NCI-H2196 treated with DMSO at 0.1 percent for 48 hours (cell line): ENCODE results near the gene KLF12.

ENCODE experiments used
- DNase-seq: peaks from one replicate; lab custom pipeline; 2025; ENCODE audit not compliant: unreplicated experiment; lab: John Stamatoyannopoulos, UW

The KLF12 gene

GRCh38 chr13:74134221-74134776, at the start of gene KLF12:
TSS of gene KLF12 (minus strand) at chr13:74134404.
- DNase-seq = peak; percentile 23

GRCh38 chr13:74182491-74182890, 48.3 kb upstream of the KLF12 start:
- DNase-seq = no peak

GRCh38 chr13:74174810-74175209, 40.6 kb upstream of the KLF12 start:
- no peak for DNase-seq

- no peak for DNase-seq
Measured at GRCh38 chr13:74173822-74174221, 39.6 kb upstream of the KLF12 start.

- DNase-seq = no peak
Measured at GRCh38 chr13:74171641-74172040, 37.4 kb upstream of the KLF12 start.

GRCh38 chr13:74169676-74170075, 35.5 kb upstream of the KLF12 start:
- no peak for DNase-seq

- DNase-seq = no peak
Measured at GRCh38 chr13:74168263-74168675, 34.1 kb upstream of the KLF12 start.

GRCh38 chr13:74166261-74167004, 32.2 kb upstream of the KLF12 start:
- DNase-seq = no peak

- DNase-seq = no peak
Measured at GRCh38 chr13:74162782-74163181, 28.6 kb upstream of the KLF12 start.

GRCh38 chr13:74162135-74162534, 27.9 kb upstream of the KLF12 start:
- DNase-seq = no peak

GRCh38 chr13:74158571-74159352, 24.6 kb upstream of the KLF12 start:
- no peak for DNase-seq

GRCh38 chr13:74158028-74158427, 23.8 kb upstream of the KLF12 start:
- no peak for DNase-seq

GRCh38 chr13:74154981-74155380, 20.8 kb upstream of the KLF12 start:
- DNase-seq = no peak

- no peak for DNase-seq
Measured at GRCh38 chr13:74153316-74153715, 19.1 kb upstream of the KLF12 start.

- DNase-seq = no peak
Measured at GRCh38 chr13:74151859-74152258, 17.7 kb upstream of the KLF12 start.

- DNase-seq = no peak
Measured at GRCh38 chr13:74148352-74148751, 14.1 kb upstream of the KLF12 start.

GRCh38 chr13:74145249-74145975, 11.2 kb upstream of the KLF12 start:
- DNase-seq = no peak

GRCh38 chr13:74144269-74144668, 10.1 kb upstream of the KLF12 start:
- DNase-seq = no peak

GRCh38 chr13:74142257-74142656, 8.1 kb upstream of the KLF12 start:
- no peak for DNase-seq

GRCh38 chr13:74138241-74138640, 4.0 kb upstream of the KLF12 start:
- no peak for DNase-seq

- DNase-seq = no peak
Measured at GRCh38 chr13:74136084-74136658, 2.0 kb upstream of the KLF12 start.
